ENCODE data around the gene CREBZF. TPM values are rescaled to one million over a fixed set of nuclear protein-coding genes. Genes with fewer than 3 reads are reported as not detected.

CREBZF gene
- total RNA-seq, 1 experiment from 2014 or later, result 60.3 TPM

DNA sequence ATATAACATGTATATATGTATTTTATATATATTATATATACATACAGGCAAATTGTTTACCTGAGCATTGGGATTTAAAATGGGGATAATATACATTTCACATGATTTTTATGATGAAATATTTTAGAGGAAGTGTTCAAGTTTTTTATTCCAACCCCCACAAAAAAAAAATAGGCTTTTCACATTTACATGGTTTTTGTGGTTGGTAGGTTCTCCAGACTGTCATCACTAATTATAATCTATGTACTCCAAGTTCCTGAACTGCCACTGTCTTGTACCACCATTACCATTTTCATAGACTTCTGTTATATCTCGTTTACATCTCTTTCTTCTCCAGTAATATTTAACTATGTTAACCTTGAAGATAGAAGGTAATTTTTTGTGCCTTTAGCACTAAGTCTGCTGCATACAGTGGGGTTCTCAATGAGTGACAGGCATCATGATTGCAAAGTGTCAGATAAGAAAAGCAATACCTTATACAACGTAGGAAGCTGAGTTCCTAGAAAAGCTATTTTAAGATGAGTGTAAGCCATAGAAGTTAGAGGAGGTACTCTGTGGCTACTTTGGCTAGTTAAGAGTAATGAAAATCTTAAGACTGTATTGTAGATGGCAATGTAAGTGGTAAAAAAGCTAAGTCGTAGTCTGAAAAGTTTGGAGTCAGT is 12.0 kb downstream of the CREBZF start:
- peaks cover 33% of the 10 kb centered on the region for H3K36me3 ChIP-seq (ENCODE audit: low read depth)
- no TSS peak for BruUV-seq (replicated peaks)
- H3K4me3 ChIP-seq, result no peak overlapping the region
- POLR2A ChIA-PET (ENCODE audit: unreplicated experiment), result no interaction called here
- H3K79me2 ChIP-seq (ENCODE audit: low read depth), result peaks cover 47% of the 10 kb centered on the region
- H4K20me1 ChIP-seq (ENCODE audit: insufficient read depth), result peaks cover 16% of the 10 kb centered on the region
- intact Hi-C loops (cut with micrococcal nuclease; ENCODE audit: unreplicated experiment), result no loop called here
- CTCF ChIA-PET, result no interaction called here
- H3K27ac ChIP-seq, result no peak overlapping the region
- no peak for TF ChIP-seq EZH2 (IDR thresholded peaks at IDR 0.05; ENCODE audit: low read depth)
- no peak for TF ChIP-seq CTCF (conservative IDR thresholded peaks at IDR 0.05)
- no peak overlapping the region for H3K4me2 ChIP-seq
- no peaks in the 10 kb centered on the region for H3K9me2 ChIP-seq (ENCODE audit: insufficient read depth)
- no peak overlapping the region for H2AFZ ChIP-seq
- H3K4me1 ChIP-seq (replicated peaks; ENCODE audit: insufficient read depth), result peaks cover 27% of the 10 kb centered on the region
- H3K9me3 ChIP-seq (ENCODE audit: insufficient read depth, low read depth), result no peaks in the 10 kb centered on the region
- peaks cover 88% of the 10 kb centered on the region for H3F3A ChIP-seq (ENCODE audit: insufficient read depth, low read depth)
- H3K27me3 ChIP-seq (ENCODE audit: insufficient read depth, low read depth), result no peaks in the 10 kb centered on the region
- peak in 1 of 2 experiments; percentile 32 for DNase-seq

DNA sequence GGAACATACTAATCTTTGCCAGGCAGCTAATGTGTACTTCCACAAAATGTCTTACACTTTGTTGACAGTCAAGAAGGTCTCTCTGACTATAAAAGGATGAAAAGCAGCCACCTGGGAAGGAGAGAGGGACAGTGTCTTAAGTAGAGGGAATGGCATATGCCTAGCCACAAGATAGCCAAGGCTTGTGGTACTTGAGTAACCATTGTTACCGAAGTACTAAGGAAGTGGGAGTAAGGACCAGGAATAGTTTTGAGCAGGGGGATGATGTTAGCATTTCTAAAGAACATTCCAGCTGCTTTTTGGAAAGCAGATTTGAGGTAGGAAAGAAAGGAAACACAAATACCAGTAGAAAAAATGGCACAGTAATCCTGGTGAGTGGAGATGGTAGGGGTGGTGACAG is 13.8 kb downstream of the CREBZF start:
- H3F3A ChIP-seq (ENCODE audit: insufficient read depth, low read depth), result peaks cover 83% of the 10 kb centered on the region
- H2AFZ ChIP-seq, result no peak overlapping the region
- ChIA-PET CTCF (no interaction called here), POLR2A (ENCODE audit: unreplicated experiment) (interaction anchor here (0.6 kb wide), 1 partner anchor 523 kb away, joined by 4 read pairs; no protein-coding TSS in a partner anchor)
- BruUV-seq (replicated peaks), result no TSS peak
- intact Hi-C loops (cut with micrococcal nuclease; ENCODE audit: unreplicated experiment), result no loop called here
- H3K4me2 ChIP-seq, result no peak overlapping the region
- no peaks in the 10 kb centered on the region for H3K27me3 ChIP-seq (ENCODE audit: insufficient read depth, low read depth)
- H3K4me3 ChIP-seq, result no peak overlapping the region
- H4K20me1 ChIP-seq (ENCODE audit: insufficient read depth), result peaks cover 5% of the 10 kb centered on the region; the same call in 1 of the 2 replicates
- no peak overlapping the region for H3K27ac ChIP-seq
- peaks cover 29% of the 10 kb centered on the region for H3K79me2 ChIP-seq (ENCODE audit: low read depth)
- TF ChIP-seq EZH2 (IDR thresholded peaks at IDR 0.05; ENCODE audit: low read depth), result no peak
- TF ChIP-seq CTCF (conservative IDR thresholded peaks at IDR 0.05), result no peak
- peaks cover 15% of the 10 kb centered on the region for H3K36me3 ChIP-seq (ENCODE audit: low read depth)
- no peaks in the 10 kb centered on the region for H3K9me2 ChIP-seq (ENCODE audit: insufficient read depth)
- DNase-seq, result no peak
- peaks cover 29% of the 10 kb centered on the region for H3K4me1 ChIP-seq (replicated peaks; ENCODE audit: insufficient read depth)
- H3K9me3 ChIP-seq (ENCODE audit: insufficient read depth, low read depth), result no peaks in the 10 kb centered on the region

- CTCF ChIA-PET, result interaction anchor here (1.2 kb wide), 1 partner anchor 12 kb away, joined by 3 read pairs; no protein-coding TSS in a partner anchor
- H3K4me3 ChIP-seq, result peak within 1 kb of the TSS; percentile 72
Measured at GRCh38 chr11:85647604-85648299, 17.2 kb downstream of the CREBZF start, which contains the start of gene TMEM126A. Gene TMEM126A, plus strand, starts transcription at chr11:85647967. Its CDS starts 2,289 bp downstream, at chr11:85650256.

More at GRCh38 chr11:85647604-85648299, 17.2 kb downstream of the CREBZF start, which contains the start of gene TMEM126A:
- DNase-seq, result peak; percentile 90 to 95
- Histone ChIP-seq H3F3A (ENCODE audit: insufficient read depth, low read depth) (peaks cover 53% of the 10 kb centered on the region), H3K79me2 (ENCODE audit: low read depth) (peaks cover 26% of the 10 kb centered on the region), H3K27ac (peak within 1 kb of the TSS; percentile 76), H3K9me2 (ENCODE audit: insufficient read depth) (no peaks in the 10 kb centered on the region), H3K9me3 (ENCODE audit: insufficient read depth, low read depth) (no peaks in the 10 kb centered on the region), H3K4me2 (peak within 1 kb of the TSS; percentile 90), H3K27me3 (ENCODE audit: insufficient read depth, low read depth) (no peaks in the 10 kb centered on the region), H3K4me1 (replicated peaks; ENCODE audit: insufficient read depth) (peaks cover 24% of the 10 kb centered on the region), H4K20me1 (ENCODE audit: insufficient read depth) (no peaks in the 10 kb centered on the region), H2AFZ (peak within 1 kb of the TSS; percentile 92), H3K36me3 (ENCODE audit: low read depth) (peaks cover 5% of the 10 kb centered on the region)
- intact Hi-C loops (cut with micrococcal nuclease; ENCODE audit: unreplicated experiment), result loop anchor here (2.0 kb wide), 1 partner anchor 17 kb away; the partner anchor contains the start of gene CREBZF
- no TSS peak for BruUV-seq (replicated peaks)
- TF ChIP-seq CTCF (conservative IDR thresholded peaks at IDR 0.05) (no peak), EZH2 (IDR thresholded peaks at IDR 0.05; ENCODE audit: low read depth) (no peak)
- POLR2A ChIA-PET (ENCODE audit: unreplicated experiment), result interaction anchor here (0.5 to 0.9 kb wide), 6 partner anchors 12 to 959 kb away, joined by 3 to 10 read pairs (median 5); no protein-coding TSS in a partner anchor
